GM12878 (cell line): ENCODE measurements around the gene PRUNE2. TPM values are rescaled to one million over a fixed set of nuclear protein-coding genes. Genes with fewer than 3 reads are reported as not detected.

Source experiments
- ATAC-seq: fragments of 200-7000 bp; cut with Tn5 transposase; 3 replicates; pipeline ENCODE4 v1.9.1; 2020; ENCODE audit warnings: mild to moderate bottlenecking, moderate library complexity
- BruUV-seq: library from RNA; stranded (reverse); fragments of 400-500 nt; replicated peaks from 2 replicates; lab custom pipeline; 2021; lab: Mats Ljungman, UMichigan
- CTCF ChIA-PET: fragments of 300-600 bp; sonication (Branson Sonifier 250); formaldehyde crosslinking; extraction: SDS; loops from one replicate; lab custom pipeline; 2021; ENCODE audit warnings: inconsistent platforms; lab: Yijun Ruan, JAX
- POLR2A ChIA-PET: fragments of 350-600 bp; formaldehyde crosslinking; extraction: SDS; loops from one replicate; lab custom pipeline; 2021; ENCODE audit warnings: inconsistent platforms; lab: Charles Lee
- RAD21 ChIA-PET: fragments of 300-600 bp; sonication (Branson Sonifier 250); formaldehyde crosslinking; loops from one replicate; lab custom pipeline; 2023; ENCODE audit warnings: antibody characterized with exemption; ENCODE audit not compliant: unreplicated experiment; lab: Charles Lee
- SMC1A ChIA-PET: fragments of 300-600 bp; sonication (Branson Sonifier 250); formaldehyde crosslinking; loops from one replicate; lab custom pipeline; 2023; ENCODE audit not compliant: unreplicated experiment, uncharacterized antibody; lab: Charles Lee
- DNase-seq: peaks from one replicate; pipeline ENCODE4 v3.0.0-alpha.2; 2011; ENCODE audit warnings: low read depth, low spot score
- FAIRE-seq: peaks from 3 replicates; lab custom pipeline; 2011; peaks lifted over from hg19 to GRCh38; lab: Jason Lieb, UNC
- H2AFZ ChIP-seq: 2 replicates; pipeline ENCODE4 v1.6.0; 2011; ENCODE audit warnings: low read depth, low read length, control low read depth; ENCODE audit not compliant: control insufficient read depth
- H3K27ac ChIP-seq: 2 replicates; pipeline ENCODE4 v1.5.1; 2011; ENCODE audit warnings: control low read depth; ENCODE audit not compliant: control insufficient read depth, insufficient read depth
- H3K27me3 ChIP-seq, 2 experiments: replicated peaks in 1 of 2; 2 replicates each; pipeline versions ENCODE4 v1.6.0 to v1.6.1; 2011; ENCODE audit warnings: low read length in 1 of 2; ENCODE audit not compliant: control insufficient read depth in 2 of 2, insufficient read depth in 2 of 2
- H3K36me3 ChIP-seq, 2 experiments: 2 replicates each; pipeline ENCODE4 v1.5.1; 2011; ENCODE audit warnings: low read length in 1 of 2; ENCODE audit not compliant: control insufficient read depth in 2 of 2, insufficient read depth in 2 of 2
- H3K4me1 ChIP-seq: 2 replicates; pipeline ENCODE4 v1.6.1; 2011; ENCODE audit warnings: mild to moderate bottlenecking, low read length, moderate library complexity, mixed read lengths; ENCODE audit not compliant: control insufficient read depth, insufficient read depth
- H3K4me2 ChIP-seq: 2 replicates; pipeline ENCODE4 v1.6.0; 2011; ENCODE audit warnings: control low read depth; ENCODE audit not compliant: control insufficient read depth, insufficient read depth
- H3K4me3 ChIP-seq: fragments of 200-600 bp; sonication (generic); 2 replicates; pipeline ENCODE4 v1.5.1; 2016
- H3K79me2 ChIP-seq: 2 replicates; pipeline ENCODE4 v1.6.0; 2011; ENCODE audit warnings: low read length; ENCODE audit not compliant: control insufficient read depth, insufficient read depth
- H3K9ac ChIP-seq: 2 replicates; pipeline ENCODE4 v1.8.0; 2011; ENCODE audit warnings: low read length, control low read depth, mixed read lengths; ENCODE audit not compliant: control insufficient read depth, insufficient read depth
- H3K9me3 ChIP-seq: replicated peaks from 3 replicates; pipeline ENCODE4 v1.5.1; 2011; ENCODE audit warnings: mild to moderate bottlenecking, low read length; ENCODE audit not compliant: control insufficient read depth, insufficient read depth
- H4K20me1 ChIP-seq: 2 replicates; pipeline ENCODE4 v1.6.0; 2011; ENCODE audit not compliant: control insufficient read depth, insufficient read depth
- CTCF ChIP-seq, 3 experiments: IDR thresholded peaks in 2 of 3; conservative IDR thresholded peaks in 1 of 3; 2 replicates each; pipeline ENCODE4 v1.5.1; 2011; ENCODE audit warnings: low read depth in 3 of 3, low read length in 3 of 3, mild to moderate bottlenecking in 3 of 3, control low read depth in 2 of 3, moderate library complexity in 2 of 3, inconsistent platforms in 1 of 3, mixed read lengths in 1 of 3; ENCODE audit not compliant: control insufficient read depth in 2 of 3, insufficient read depth in 1 of 3; ENCODE audit errors: extremely low read depth in 1 of 3
- SPI1 ChIP-seq: IDR thresholded peaks from 2 replicates; pipeline ENCODE4 v1.6.1; 2011; ENCODE audit warnings: low read depth, mild to moderate bottlenecking, low read length, moderate library complexity, borderline replicate concordance; ENCODE audit not compliant: insufficient read depth
- ZBTB4 ChIP-seq: fragments of 450-650 bp; formaldehyde crosslinking; IDR thresholded peaks from 2 replicates; pipeline ENCODE4 v1.4.0; 2022; ENCODE audit warnings: mild to moderate bottlenecking, moderate library complexity
- WGBS: methylation state at CpG from one replicate; pipeline ENCODE4 v1.1.6; 2016; ENCODE audit warnings: low lambda C conversion rate; ENCODE audit not compliant: insufficient replicate concordance, insufficient coverage; ENCODE audit errors: missing lambda C conversion rate; 5-methylcytosine and 5-hydroxymethylcytosine counted together
- in situ Hi-C: fragments of 300-500 bp; cut with MboI; formaldehyde crosslinking; loops from 9 replicates; pipeline ENCODE4 v1.14.3; 2018; ENCODE audit warnings: mixed read lengths
- intact Hi-C: fragments of 100-400 bp; cut with micrococcal nuclease; formaldehyde crosslinking; loops from one replicate; pipeline ENCODE4 v1.14.2; 2022; ENCODE audit not compliant: unreplicated experiment
- polyA plus RNA-seq, 11 experiments: library from polyadenylated mRNA; depleted of rRNA in 4 of 11; unstranded in 6 of 11; stranded (reverse) in 5 of 11; fragments of >200 nt; fragmentation: Nextera tagmentation in 4 of 11; fragmentation: Illumina TruSeq in 1 of 11; extraction: Ambion mirVana in 4 of 11; extraction: Trizol in 1 of 11; gene quantifications; 1 replicate in 1 of 11; 2 replicates in 10 of 11; pipeline versions ENCODE4 v1.2.1 to v1.2.3, GENCODE V29; 2011 to 2016; ENCODE audit warnings: inconsistent platforms in 2 of 11, missing spikeins in 2 of 11, low read depth in 1 of 11
- total RNA-seq, 4 experiments: library from RNA; depleted of rRNA in 3 of 4; stranded (reverse); fragments of >200 nt in 3 of 4; fragmentation: Illumina TruSeq in 1 of 4; extraction: Trizol in 1 of 4; gene quantifications; 2 replicates each; pipeline versions ENCODE4 v1.2.1 to v1.2.3, GENCODE V29; 2013 to 2021

PRUNE2 gene
- total and polyA plus RNA-seq, 10 of the 15 experiments (the other 5 are each of a cell fraction or from before 2014, with no cell fraction given), result 0.07 to 0.63 (median 0.25) TPM

- peak in 1 of 3 experiments; percentile 2; a peak in 1 of 6 replicates for TF ChIP-seq CTCF (IDR thresholded peaks at IDR 0.05 in 2 of 3, conservative IDR thresholded peaks at IDR 0.05 in 1 of 3; ENCODE audit: control insufficient read depth in 2 of 3, extremely low read depth in 1 of 3, insufficient read depth in 1 of 3, low read depth in 3 of 3, low read length in 3 of 3)
- TF ChIP-seq, all 136 proteins: peak for 2
Observed at GRCh38 chr9:76761448-76761847, 144.5 kb downstream of the PRUNE2 start (continued).

- 2% methylated on average over 6 of the region's 6 CpGs for WGBS
- Histone ChIP-seq H3K79me2 (no peaks in the 10 kb centered on the region), H3K27me3 (no peaks in the 10 kb centered on the region), H3K36me3 (no peaks in the 10 kb centered on the region), H3K4me1 (peaks cover 3% of the 10 kb centered on the region; the same call in 1 of the 2 replicates), H3K27ac (no peak overlapping the region), H4K20me1 (no peaks in the 10 kb centered on the region), H3K4me3 (no peak overlapping the region)
- SMC1A ChIA-PET, result no interaction called here
- DNase-seq, result no peak
- CTCF ChIA-PET, result no interaction called here
- in situ Hi-C loops, result no loop called here
- RAD21 ChIA-PET, result no interaction called here
- TF ChIP-seq SPI1, result peak; percentile 9; the same call in 1 of the 2 replicates
- no peak for TF ChIP-seq ZBTB4
- TF ChIP-seq, all 136 proteins: peak for 1
- POLR2A ChIA-PET, result no interaction called here
- H2AFZ ChIP-seq, result no peak overlapping the region
- BruUV-seq, result no TSS peak
- intact Hi-C loops, result loop anchor here (2.0 to 5.0 kb wide), 2 partner anchors 228 to 391 kb away; no protein-coding TSS in a partner anchor
- no peak overlapping the region for H3K9ac ChIP-seq
- ATAC-seq (no peak), FAIRE-seq (no peak)
- no peak overlapping the region for H3K4me2 ChIP-seq
- H3K9me3 ChIP-seq, result no peaks in the 10 kb centered on the region
Observed at GRCh38 chr9:76759732-76760131, 146.2 kb downstream of the PRUNE2 start.
